Pancreas (tissue), 10 donors: ENCODE measurements around the gene PEAK1. TPM values are rescaled to one million over a fixed set of nuclear protein-coding genes. Genes with fewer than 3 reads are reported as not detected.
"Not testable (repeated sequence)": the region's sequence is repeated elsewhere in the genome, so short reads cannot be mapped to it uniquely, and the experiment has no call there.

Experiments used
- ATAC-seq, 4 donors: fragments of 200-7000 bp; cut with Tn5 transposase; one replicate each; pipeline versions ENCODE4 v1.8.0 to v1.9.1; 2020; ENCODE audit warnings: mild to moderate bottlenecking in 4 of 4, moderate library complexity in 4 of 4
- DNase-seq, 6 donors: peaks; one replicate each; pipeline ENCODE4 v3.0.0-alpha.2; 2020
- FAIRE-seq: peaks from 2 replicates; lab custom pipeline; 2012; peaks lifted over from hg19 to GRCh38; lab: Jason Lieb, UNC
- H3K27ac ChIP-seq, 4 donors: fragments of 200-600 bp; sonication (generic); 1 replicate in 3 of 4; 2 replicates in 1 of 4; pipeline versions ENCODE4 v1.5.0 to v1.8.0; 2020
- H3K27me3 ChIP-seq, 4 donors: fragments of 200-600 bp; one replicate each; pipeline ENCODE4 v1.8.0; 2021
- H3K36me3 ChIP-seq, 3 donors: fragments of 200-600 bp; sonication (generic) in 1 of 3; one replicate each; pipeline versions ENCODE4 v1.5.0 to v1.8.0; 2020 to 2021
- H3K4me1 ChIP-seq, 3 donors: fragments of 200-600 bp; one replicate each; pipeline ENCODE4 v1.8.0; 2021
- H3K4me3 ChIP-seq, 4 donors: fragments of 200-600 bp; sonication (generic) in 2 of 4; one replicate each; pipeline versions ENCODE4 v1.5.0 to v1.8.0; 2020 to 2021
- H3K9me3 ChIP-seq, 4 donors: fragments of 200-600 bp; one replicate each; pipeline ENCODE4 v1.8.0; 2021
- CTCF ChIP-seq, 4 donors: fragments of 200-600 bp; sonication (generic) in 3 of 4; IDR thresholded peaks; one replicate each; pipeline versions ENCODE4 v1.5.0 to v1.8.0; 2021; ENCODE audit warnings: antibody characterized with exemption in 4 of 4
- WGBS, 2 donors: extraction: QIAGEN DNeasy Blood & Tissue Kit; methylation state at CpG; one replicate each; pipeline ENCODE4 v1.1.7; 2013; 5-methylcytosine and 5-hydroxymethylcytosine counted together
- intact Hi-C, 3 donors: fragments of 100-400 bp; cut with DNase I; formaldehyde crosslinking; loops; one replicate each; pipeline versions ENCODE4 v1.11.1 to v1.14.2; 2022
- polyA plus RNA-seq, 2 donors: library from polyadenylated mRNA; stranded (reverse); fragments of 200-250 nt; gene quantifications; one replicate each; pipeline ENCODE4 v1.2.3, GENCODE V29; 2013
- total RNA-seq, 6 donors: library from RNA; stranded (reverse); fragmentation: NEBNext Ultra II Directional in 4 of 6; extraction: Animal tissue kit (Norgen Biotek cat#: 25700) in 4 of 6; gene quantifications; one replicate each; pipeline versions ENCODE4 v1.2.1 to v1.2.4, GENCODE V29; 2021 to 2023
- donor health status: healthy with polysubstance abuse.
- donor health status: DM: no; HTN: no; CAD: no; lungs with moderate emphysema.
- donor health status: DM: no; HTN: no; CAD: no.
- donor health status: control.
- donor health status: control.
- donor health status: Bipolar disorder and iron deficiency.
- donor health status: DM: yes; HTN: yes; CAD: no.
- donor health status: DM: no; HTN: no; CAD: no.
- donor health status: DM: no; HTN: no; CAD: no.
- donor health status: DM: yes; HTN: yes; CAD: no.

Gene PEAK1
- total and polyA plus RNA-seq, 8 donors = 1.8 to 27.6 (median 12.1) TPM

GRCh38 chr15:77412972-77413698 is 6.8 kb downstream of the PEAK1 start:
- ATAC-seq (no peak), FAIRE-seq (no peak), DNase-seq (no peak)
- Histone ChIP-seq H3K4me1 (peaks cover 5 to 21% (median 8%) of the 10 kb centered on the region in 3 donors), H3K27ac (no peak overlapping the region), H3K27me3 (no peaks in the 10 kb centered on the region), H3K4me3 (no peak overlapping the region), H3K36me3 (no peaks in the 10 kb centered on the region), H3K9me3 (no peaks in the 10 kb centered on the region)
- TF ChIP-seq CTCF (IDR thresholded peaks at IDR 0.05) = no peak
- intact Hi-C loops = no loop called here
- 24 to 28% methylated on average over 2 of the region's 2 CpGs for WGBS, 2 donors

GRCh38 chr15:77411619-77411976 is 8.3 kb downstream of the PEAK1 start:
- Histone ChIP-seq H3K27me3 (no peaks in the 10 kb centered on the region), H3K27ac (no peak overlapping the region), H3K36me3 (no peaks in the 10 kb centered on the region), H3K4me3 (no peak overlapping the region), H3K4me1 (peaks cover 5 to 13% (median 8%) of the 10 kb centered on the region in 3 donors), H3K9me3 (no peaks in the 10 kb centered on the region)
- peak in 1 of 4 donors; percentile 48 for ATAC-seq
- no peak for TF ChIP-seq CTCF (IDR thresholded peaks at IDR 0.05)
- FAIRE-seq = no peak
- 69 to 70% methylated on average over 3 of the region's 3 CpGs for WGBS, 2 donors
- intact Hi-C loops = no loop called here
- DNase-seq = no peak

- ATAC-seq = peak; percentile 55 to 80 (median 71)
- Histone ChIP-seq H3K4me3 (peak overlapping the region in 1 of 4 donors; percentile 10), H3K36me3 (no peaks in the 10 kb centered on the region), H3K9me3 (no peaks in the 10 kb centered on the region), H3K27ac (peak overlapping the region in 1 of 4 donors; percentile 7), H3K4me1 (peaks cover 5 to 13% (median 8%) of the 10 kb centered on the region in 3 donors), H3K27me3 (no peaks in the 10 kb centered on the region)
- no peak for TF ChIP-seq CTCF (IDR thresholded peaks at IDR 0.05)
- DNase-seq = no peak
- intact Hi-C loops = no loop called here
- FAIRE-seq = no peak
- WGBS, 2 donors = 24 to 25% methylated on average over 7 of the region's 7 CpGs
Measured at GRCh38 chr15:77410701-77411618, 8.9 kb downstream of the PEAK1 start.

DNA sequence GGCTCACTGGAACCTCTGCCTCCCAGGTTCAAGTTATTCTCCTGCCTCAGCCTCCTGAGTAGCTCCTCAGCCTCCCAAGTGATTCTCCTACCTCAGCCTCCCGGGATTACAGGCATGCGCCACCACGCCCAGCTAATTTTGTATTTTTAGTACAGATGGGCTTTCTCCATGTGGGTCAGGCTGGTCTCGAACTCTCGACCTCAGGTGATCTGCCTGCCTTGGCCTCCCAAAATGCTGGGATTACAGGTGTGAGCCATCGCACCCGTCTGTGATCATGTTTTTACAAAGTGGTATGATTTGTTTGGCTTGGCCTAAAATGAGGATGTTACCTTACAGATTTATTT is 9.8 kb downstream of the PEAK1 start:
- H3K36me3 ChIP-seq, ATAC-seq, FAIRE-seq, H3K4me3 ChIP-seq, H3K9me3 ChIP-seq, intact Hi-C loops, H3K27ac ChIP-seq, H3K27me3 ChIP-seq, DNase-seq: not testable (repeated sequence)
- 85 to 89% methylated on average over 7 of the region's 7 CpGs for WGBS, 2 donors
- peaks cover 5 to 13% (median 8%) of the 10 kb centered on the region in 3 donors for H3K4me1 ChIP-seq

DNA sequence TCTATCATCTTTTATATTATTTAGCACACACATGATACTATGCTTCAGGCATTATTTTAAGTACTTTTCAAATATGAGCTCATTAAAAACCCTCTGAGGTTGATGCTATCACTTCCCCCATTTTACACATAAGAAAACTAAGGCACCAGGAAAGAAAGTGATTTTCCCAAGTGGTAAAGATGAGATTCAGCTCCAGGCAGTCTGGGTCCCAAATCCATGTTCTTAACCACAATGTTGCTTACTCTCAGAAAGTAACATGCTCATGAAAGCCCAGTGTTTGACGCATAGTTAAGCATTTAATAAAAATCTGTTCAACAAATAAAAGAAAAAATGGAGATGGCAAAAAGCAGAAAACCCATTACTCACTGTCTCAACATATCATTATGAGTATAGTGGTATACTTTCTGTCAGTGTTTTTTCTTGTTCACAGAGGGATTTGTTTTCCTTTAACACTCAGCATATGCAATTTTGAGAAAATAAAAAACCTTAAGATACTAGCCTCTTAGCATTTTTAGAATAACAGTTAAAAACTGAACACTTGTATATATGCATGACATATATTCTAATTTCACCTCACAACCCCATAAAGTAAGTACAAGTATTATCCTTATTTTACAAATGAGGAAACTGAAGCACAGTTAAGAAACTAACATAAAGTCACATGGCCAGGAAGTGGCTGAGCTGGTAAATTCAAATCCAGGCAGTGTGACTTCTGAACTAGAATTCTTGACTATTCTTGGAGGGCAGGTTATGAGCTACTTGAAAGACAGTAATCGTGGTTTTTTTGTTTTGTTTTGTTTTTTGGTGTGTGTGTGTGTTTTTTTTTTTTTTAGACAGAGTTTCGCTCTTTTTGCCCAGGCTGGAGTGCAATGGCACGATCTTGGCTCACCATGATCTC is 10.4 kb downstream of the PEAK1 start:
- no peaks in the 10 kb centered on the region for H3K27me3 ChIP-seq
- TF ChIP-seq CTCF (IDR thresholded peaks at IDR 0.05) = no peak
- DNase-seq (no peak), ATAC-seq (peak; percentile 29 to 66 (median 57)), FAIRE-seq (no peak)
- intact Hi-C loops = no loop called here
- no peak overlapping the region for H3K27ac ChIP-seq
- no peaks in the 10 kb centered on the region for H3K36me3 ChIP-seq
- no peaks in the 10 kb centered on the region for H3K9me3 ChIP-seq
- H3K4me1 ChIP-seq = peaks cover 5 to 13% (median 8%) of the 10 kb centered on the region in 3 donors
- H3K4me3 ChIP-seq = no peak overlapping the region
- WGBS, 2 donors = 74 to 76% methylated on average over 4 of the region's 4 CpGs
